ENCODE results near the gene FAM171A1. TPM values are rescaled to one million over a fixed set of nuclear protein-coding genes. Genes with fewer than 3 reads are reported as not detected.

The FAM171A1 gene
- total and polyA plus RNA-seq, 5 donors from 2014 or later = 2.4 to 4.8 (median 4.5) TPM

DNA sequence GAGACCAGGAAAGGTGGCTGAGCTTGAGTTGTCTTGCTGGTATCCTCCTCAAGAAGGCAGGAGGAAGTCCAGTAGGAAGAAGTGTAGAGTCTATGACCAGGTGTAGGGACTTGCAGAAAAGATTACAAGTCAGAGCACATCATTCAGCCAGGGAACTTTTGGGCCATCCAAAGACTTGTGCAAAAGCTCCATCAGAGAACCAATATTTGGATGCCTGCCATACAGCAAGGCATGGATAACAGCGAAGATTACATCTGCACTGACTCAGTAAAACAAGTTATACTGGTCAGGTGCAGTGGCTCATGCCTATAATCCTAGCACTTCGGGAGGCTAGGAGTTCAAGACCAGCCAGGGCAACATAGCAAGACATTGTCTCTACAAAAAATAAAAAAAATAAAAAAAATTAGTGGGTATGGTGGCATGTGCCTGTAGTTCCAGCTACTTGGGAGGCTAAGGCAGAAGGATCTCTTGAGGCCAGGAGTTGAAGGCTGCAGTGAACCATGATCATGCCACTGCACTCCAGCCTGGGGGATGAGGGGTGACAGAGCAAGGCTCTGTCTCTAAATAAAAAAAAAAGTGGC is 189.4 kb downstream of the FAM171A1 start:
- H3K27ac Mint-ChIP-seq = peak overlapping the region in 2 of 3 donors; percentile 45 to 78
- H3K36me3 Mint-ChIP-seq = no peaks in the 10 kb centered on the region
- H3K4me1 Mint-ChIP-seq = peaks cover 13 to 43% (median 36%) of the 10 kb centered on the region in 4 donors
- peaks cover 0 to 6% (median 0%) of the 10 kb centered on the region in 7 donors for H3K9me3 Mint-ChIP-seq
- H3K27me3 ChIP-seq (ENCODE audit: control insufficient read depth, insufficient read depth, low read length) = no peaks in the 10 kb centered on the region
- H3K27ac ChIP-seq (ENCODE audit: insufficient read depth, low read length, poor library complexity, severe bottlenecking) = no peak overlapping the region
- ATAC-seq (ENCODE audit: low read depth in 2 of 2) (no peak), DNase-seq (no peak)
- H3K4me1 ChIP-seq (ENCODE audit: control insufficient read depth, insufficient read depth, low read length, poor library complexity, severe bottlenecking) = peaks cover 22% of the 10 kb centered on the region
- no peak overlapping the region for H3K4me3 ChIP-seq (ENCODE audit: low read depth, low read length)
- H3K27me3 Mint-ChIP-seq = no peaks in the 10 kb centered on the region
- H3K9me3 ChIP-seq (ENCODE audit: control insufficient read depth in 2 of 2, low read length in 2 of 2) = no peaks in the 10 kb centered on the region
- H3K36me3 ChIP-seq (ENCODE audit: control insufficient read depth, insufficient read depth, low read length) = no peaks in the 10 kb centered on the region
- H3K4me3 Mint-ChIP-seq = no peak overlapping the region

DNA sequence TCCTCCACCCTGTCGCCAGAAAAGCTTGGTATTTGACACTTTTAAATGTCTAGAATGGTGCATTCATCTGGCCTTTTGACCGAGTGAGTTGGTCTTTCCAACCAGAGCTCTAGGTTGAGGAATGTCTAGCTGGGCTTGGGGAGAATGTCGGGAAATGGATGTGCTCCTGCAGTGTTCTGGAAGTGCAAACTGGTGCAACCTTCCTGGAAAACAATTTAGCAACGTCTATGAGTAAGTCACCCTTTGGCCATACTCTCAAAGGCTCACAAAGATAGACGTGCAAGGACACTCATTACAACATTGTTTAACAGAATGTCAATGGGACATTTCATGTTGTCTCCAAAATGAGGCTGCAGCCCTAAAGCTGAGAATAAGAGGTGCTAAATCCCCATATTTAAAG is 190.4 kb downstream of the FAM171A1 start:
- Mint-ChIP-seq H3K9me3 (peaks cover 0 to 6% (median 0%) of the 10 kb centered on the region in 7 donors), H3K27ac (no peak overlapping the region), H3K4me3 (no peak overlapping the region), H3K27me3 (peaks cover under 1% of the 10 kb centered on the region), H3K4me1 (peaks cover 6 to 35% (median 27%) of the 10 kb centered on the region in 4 donors), H3K36me3 (no peaks in the 10 kb centered on the region)
- H3K27ac ChIP-seq (ENCODE audit: insufficient read depth, low read length, poor library complexity, severe bottlenecking) = no peak overlapping the region
- H3K9me3 ChIP-seq (ENCODE audit: control insufficient read depth in 2 of 2, low read length in 2 of 2) = no peaks in the 10 kb centered on the region
- no peak for DNase-seq
- no peak overlapping the region for H3K4me3 ChIP-seq (ENCODE audit: low read depth, low read length)
- ATAC-seq (ENCODE audit: low read depth in 2 of 2) = no peak
- no peaks in the 10 kb centered on the region for H3K27me3 ChIP-seq (ENCODE audit: control insufficient read depth, insufficient read depth, low read length)
- peaks cover 13% of the 10 kb centered on the region for H3K4me1 ChIP-seq (ENCODE audit: control insufficient read depth, insufficient read depth, low read length, poor library complexity, severe bottlenecking)
- H3K36me3 ChIP-seq (ENCODE audit: control insufficient read depth, insufficient read depth, low read length) = no peaks in the 10 kb centered on the region

DNA sequence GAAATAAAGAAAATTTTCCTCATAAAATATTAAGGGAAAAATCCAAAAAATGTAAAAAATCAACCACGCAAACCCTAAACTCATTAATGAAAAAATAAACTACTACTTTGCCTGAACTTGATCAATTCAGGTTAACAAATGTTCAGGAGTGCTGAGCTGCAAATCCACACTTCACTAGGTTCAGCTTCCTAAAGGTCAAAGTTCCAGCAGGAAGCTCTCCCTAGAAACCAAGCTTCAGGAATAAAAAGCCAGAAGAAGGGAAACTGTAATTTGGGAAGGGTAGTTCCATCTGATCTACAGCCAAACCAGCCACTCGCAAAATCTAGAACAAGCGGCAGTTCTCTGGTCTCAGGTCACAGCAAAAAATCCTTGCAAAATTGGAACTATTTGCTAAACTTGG is 194.8 kb downstream of the FAM171A1 start:
- DNase-seq (no peak), ATAC-seq (ENCODE audit: low read depth in 2 of 2) (no peak)
- H3K27ac ChIP-seq (ENCODE audit: insufficient read depth, low read length, poor library complexity, severe bottlenecking) = no peak overlapping the region
- Mint-ChIP-seq H3K27me3 (peaks cover 8% of the 10 kb centered on the region), H3K4me3 (no peak overlapping the region), H3K36me3 (no peaks in the 10 kb centered on the region), H3K27ac (no peak overlapping the region), H3K9me3 (peaks cover 0 to 2% (median 0%) of the 10 kb centered on the region in 7 donors), H3K4me1 (peaks cover 9 to 31% (median 25%) of the 10 kb centered on the region in 4 donors)
- no peaks in the 10 kb centered on the region for H3K36me3 ChIP-seq (ENCODE audit: control insufficient read depth, insufficient read depth, low read length)
- peaks cover 10% of the 10 kb centered on the region for H3K4me1 ChIP-seq (ENCODE audit: control insufficient read depth, insufficient read depth, low read length, poor library complexity, severe bottlenecking)
- no peak overlapping the region for H3K4me3 ChIP-seq (ENCODE audit: low read depth, low read length)
- H3K9me3 ChIP-seq (ENCODE audit: control insufficient read depth in 2 of 2, low read length in 2 of 2) = no peaks in the 10 kb centered on the region
- no peaks in the 10 kb centered on the region for H3K27me3 ChIP-seq (ENCODE audit: control insufficient read depth, insufficient read depth, low read length)

DNA sequence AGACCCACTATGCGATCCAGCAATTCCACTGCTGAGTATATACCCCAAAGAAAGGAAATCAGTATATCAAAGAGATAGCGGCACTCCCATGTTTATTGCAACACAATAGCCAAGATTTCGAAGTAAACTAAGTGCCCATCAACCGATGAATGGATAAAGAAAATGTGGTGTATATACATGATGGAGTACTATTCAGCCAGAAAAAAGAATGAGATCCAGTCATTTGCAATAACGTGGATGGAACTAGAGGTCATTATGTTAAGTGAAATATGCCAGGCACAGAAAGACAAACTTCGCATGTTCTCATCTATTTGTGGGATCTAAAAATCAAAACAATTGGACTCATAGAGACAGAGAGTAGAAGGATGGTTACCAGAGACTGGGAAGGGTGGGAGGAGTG is 195.5 kb downstream of the FAM171A1 start:
- no peaks in the 10 kb centered on the region for H3K36me3 Mint-ChIP-seq
- H3K4me1 Mint-ChIP-seq = peaks cover 15 to 35% (median 30%) of the 10 kb centered on the region in 4 donors
- peaks cover 8% of the 10 kb centered on the region for H3K27me3 Mint-ChIP-seq
- H3K27me3 ChIP-seq (ENCODE audit: control insufficient read depth, insufficient read depth, low read length) = no peaks in the 10 kb centered on the region
- H3K27ac Mint-ChIP-seq = peak overlapping the region in 2 of 3 donors; percentile 38 to 56
- H3K36me3 ChIP-seq (ENCODE audit: control insufficient read depth, insufficient read depth, low read length) = no peaks in the 10 kb centered on the region
- H3K9me3 ChIP-seq (ENCODE audit: control insufficient read depth in 2 of 2, low read length in 2 of 2) = no peaks in the 10 kb centered on the region
- no peak for ATAC-seq (ENCODE audit: low read depth in 2 of 2)
- no peak for DNase-seq
- H3K4me1 ChIP-seq (ENCODE audit: control insufficient read depth, insufficient read depth, low read length, poor library complexity, severe bottlenecking) = peaks cover 17% of the 10 kb centered on the region
- no peak overlapping the region for H3K27ac ChIP-seq (ENCODE audit: insufficient read depth, low read length, poor library complexity, severe bottlenecking)
- no peak overlapping the region for H3K4me3 ChIP-seq (ENCODE audit: low read depth, low read length)
- peak overlapping the region in 1 of 4 donors; percentile 15 for H3K4me3 Mint-ChIP-seq
- peaks cover 0 to 2% (median 0%) of the 10 kb centered on the region in 7 donors for H3K9me3 Mint-ChIP-seq

DNA sequence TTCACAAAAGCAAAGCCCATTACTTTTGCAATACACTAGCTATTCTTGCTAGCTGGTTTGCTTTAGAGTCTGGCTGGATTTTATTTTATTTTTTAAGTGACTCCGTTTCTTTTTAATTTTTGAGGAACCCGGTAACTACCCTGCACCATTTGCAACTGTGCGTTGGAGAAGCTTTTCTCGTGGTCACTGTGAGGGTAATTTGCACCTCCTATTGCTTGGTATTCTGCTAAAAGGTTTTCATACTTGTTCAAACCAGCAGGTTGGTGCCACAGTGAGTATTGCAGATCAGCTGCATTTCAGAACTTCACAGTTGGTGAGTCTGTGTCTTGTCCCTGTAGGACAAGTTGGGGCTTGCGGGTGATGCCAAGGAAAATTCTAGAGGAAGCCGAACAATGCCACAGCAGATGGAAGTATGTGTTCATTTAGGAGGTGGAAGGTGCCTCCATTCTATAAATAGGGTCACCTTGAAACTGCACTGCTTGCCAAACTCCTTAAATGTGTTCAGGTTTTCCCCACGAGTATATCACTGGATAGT is 198.7 kb downstream of the FAM171A1 start:
- peaks cover 0 to 2% (median 0%) of the 10 kb centered on the region in 7 donors for H3K9me3 Mint-ChIP-seq
- Histone ChIP-seq H3K4me3 (ENCODE audit: low read depth, low read length) (no peak overlapping the region), H3K36me3 (ENCODE audit: control insufficient read depth, insufficient read depth, low read length) (no peaks in the 10 kb centered on the region), H3K27ac (ENCODE audit: insufficient read depth, low read length, poor library complexity, severe bottlenecking) (no peak overlapping the region), H3K9me3 (ENCODE audit: control insufficient read depth in 2 of 2, low read length in 2 of 2) (no peaks in the 10 kb centered on the region), H3K27me3 (ENCODE audit: control insufficient read depth, insufficient read depth, low read length) (no peaks in the 10 kb centered on the region), H3K4me1 (ENCODE audit: control insufficient read depth, insufficient read depth, low read length, poor library complexity, severe bottlenecking) (peaks cover 38% of the 10 kb centered on the region)
- ATAC-seq (ENCODE audit: low read depth in 2 of 2) (no peak), DNase-seq (no peak)
- H3K27me3 Mint-ChIP-seq = peaks cover 8% of the 10 kb centered on the region
- peak overlapping the region in 2 of 4 donors; percentile 37 to 65 for H3K4me3 Mint-ChIP-seq
- peak overlapping the region; percentile 75 to 95 (median 89) for H3K27ac Mint-ChIP-seq
- H3K4me1 Mint-ChIP-seq = peaks cover 26 to 53% (median 41%) of the 10 kb centered on the region in 4 donors
- H3K36me3 Mint-ChIP-seq = no peaks in the 10 kb centered on the region

DNA sequence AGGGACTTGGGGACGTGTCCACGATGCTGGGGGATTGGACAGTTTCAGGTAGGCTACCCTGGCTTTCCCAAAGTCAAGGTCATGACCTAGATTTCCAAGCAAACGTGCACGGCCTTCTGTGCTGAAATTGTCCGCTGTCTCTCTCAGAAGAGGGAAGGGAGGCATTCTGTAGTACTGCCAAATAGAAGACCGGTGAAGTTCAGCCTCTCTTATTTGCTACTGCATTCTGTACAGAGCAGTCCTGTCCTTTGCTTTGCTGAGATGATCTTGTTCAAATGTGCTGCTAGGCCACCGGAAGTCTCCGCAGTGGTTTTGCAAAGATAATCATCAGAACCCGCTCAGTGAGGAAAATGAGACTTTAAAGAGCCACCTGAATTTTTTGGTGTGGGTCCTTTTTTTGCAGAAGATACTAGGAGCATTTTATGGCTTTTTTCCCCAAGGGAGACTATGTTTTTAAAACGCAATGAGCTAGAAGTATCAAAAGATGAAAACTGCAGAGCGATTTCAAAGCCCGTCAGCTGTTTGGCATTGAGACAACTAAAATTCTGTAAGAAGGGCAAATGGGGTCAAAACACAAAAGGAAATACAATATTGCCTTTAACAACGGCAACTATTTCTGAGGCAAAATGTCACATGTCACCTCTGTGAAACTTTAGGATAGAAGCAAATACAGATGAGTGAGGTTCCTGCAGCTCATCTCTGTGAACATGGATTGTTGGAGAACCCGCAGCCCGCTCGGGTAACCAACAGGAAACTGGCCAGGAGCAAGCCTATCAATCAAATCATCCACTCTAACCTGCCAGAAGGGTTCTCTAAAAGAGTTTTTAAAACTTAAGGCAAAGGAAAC is 201.3 kb downstream of the FAM171A1 start:
- peaks cover 4% of the 10 kb centered on the region for H3K27me3 Mint-ChIP-seq
- Histone ChIP-seq H3K27me3 (ENCODE audit: control insufficient read depth, insufficient read depth, low read length) (no peaks in the 10 kb centered on the region), H3K9me3 (ENCODE audit: control insufficient read depth in 2 of 2, low read length in 2 of 2) (no peaks in the 10 kb centered on the region), H3K4me3 (ENCODE audit: low read depth, low read length) (peak overlapping the region; percentile 84), H3K36me3 (ENCODE audit: control insufficient read depth, insufficient read depth, low read length) (no peaks in the 10 kb centered on the region), H3K27ac (ENCODE audit: insufficient read depth, low read length, poor library complexity, severe bottlenecking) (peak overlapping the region; percentile 78), H3K4me1 (ENCODE audit: control insufficient read depth, insufficient read depth, low read length, poor library complexity, severe bottlenecking) (peaks cover 62% of the 10 kb centered on the region)
- H3K27ac Mint-ChIP-seq = peak overlapping the region; percentile 85 to 96 (median 90)
- peak; percentile 23 to 26 for ATAC-seq (ENCODE audit: low read depth in 2 of 2)
- peak; percentile 52 to 91 (median 80) for DNase-seq
- H3K36me3 Mint-ChIP-seq = no peaks in the 10 kb centered on the region
- H3K9me3 Mint-ChIP-seq = no peaks in the 10 kb centered on the region
- H3K4me1 Mint-ChIP-seq = peaks cover 26 to 72% (median 52%) of the 10 kb centered on the region in 4 donors
- H3K4me3 Mint-ChIP-seq = peak overlapping the region; percentile 86 to 92 (median 90)

DNA sequence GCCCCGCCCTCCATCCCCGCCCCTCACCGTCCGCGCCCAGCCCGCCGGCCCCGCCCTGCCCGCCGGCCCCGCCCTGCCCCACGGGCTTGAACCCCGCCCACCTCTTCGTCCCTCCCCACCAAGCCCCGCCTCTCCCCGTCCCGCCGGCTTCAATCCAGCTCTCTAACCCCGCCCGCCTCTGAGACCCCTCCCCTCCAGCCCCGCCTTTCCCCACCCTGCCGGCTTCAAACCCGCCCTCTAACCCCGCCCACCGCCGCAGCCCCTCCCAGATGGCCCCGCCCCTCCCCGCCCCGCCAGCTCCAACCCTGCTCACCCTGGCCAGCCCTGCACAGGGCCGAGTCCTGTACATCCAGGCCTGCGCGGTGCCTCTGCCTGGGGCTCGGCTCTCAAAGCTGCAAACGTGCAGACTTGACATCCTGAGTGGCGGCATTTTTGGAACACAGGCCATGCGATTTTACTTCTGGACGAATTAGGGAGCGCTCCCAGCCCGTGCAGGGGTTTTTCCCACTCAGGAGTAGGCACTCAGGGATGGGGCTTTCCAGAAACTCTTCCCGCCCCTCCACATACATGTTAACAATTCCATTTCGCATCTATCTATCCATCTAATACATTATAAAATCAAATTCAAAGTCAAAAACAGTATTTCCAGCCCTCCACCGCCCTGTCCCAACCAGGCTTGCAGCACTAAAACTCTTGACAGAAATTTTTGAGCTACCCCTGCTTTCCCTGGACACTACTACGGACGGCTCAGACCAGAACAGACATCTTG is 202.1 kb downstream of the FAM171A1 start:
- H3K27ac ChIP-seq (ENCODE audit: insufficient read depth, low read length, poor library complexity, severe bottlenecking) = peak overlapping the region; percentile 78
- Mint-ChIP-seq H3K4me1 (peaks cover 31 to 73% (median 52%) of the 10 kb centered on the region in 4 donors), H3K9me3 (no peaks in the 10 kb centered on the region), H3K27me3 (peaks cover 4% of the 10 kb centered on the region), H3K36me3 (no peaks in the 10 kb centered on the region), H3K27ac (peak overlapping the region; percentile 85 to 96 (median 86)), H3K4me3 (peak overlapping the region; percentile 86 to 97 (median 91))
- no peaks in the 10 kb centered on the region for H3K36me3 ChIP-seq (ENCODE audit: control insufficient read depth, insufficient read depth, low read length)
- H3K9me3 ChIP-seq (ENCODE audit: control insufficient read depth in 2 of 2, low read length in 2 of 2) = no peaks in the 10 kb centered on the region
- DNase-seq (peak; percentile 92 to 94 (median 93)), ATAC-seq (ENCODE audit: low read depth in 2 of 2) (peak; percentile 78 to 82)
- H3K4me3 ChIP-seq (ENCODE audit: low read depth, low read length) = peak overlapping the region; percentile 84
- no peaks in the 10 kb centered on the region for H3K27me3 ChIP-seq (ENCODE audit: control insufficient read depth, insufficient read depth, low read length)
- peaks cover 63% of the 10 kb centered on the region for H3K4me1 ChIP-seq (ENCODE audit: control insufficient read depth, insufficient read depth, low read length, poor library complexity, severe bottlenecking)
